GM18951 (cell line): ENCODE results near the gene CHMP4B.

ENCODE experiments used
- POLR2A ChIP-seq: IDR thresholded peaks from 4 replicates; pipeline ENCODE4 v1.6.1; 2011; ENCODE audit warnings: mild to moderate bottlenecking; ENCODE audit not compliant: insufficient read length, insufficient read depth; ENCODE audit errors: extremely low read depth
- in situ Hi-C: fragments of 300-500 bp; cut with MboI; formaldehyde crosslinking; loops from one replicate; pipeline ENCODE4 v1.12.0; 2022; ENCODE audit warnings: low sequenced_read_pairs, mixed read lengths, inconsistent platforms; ENCODE audit not compliant: unreplicated experiment

CHMP4B gene

DNA sequence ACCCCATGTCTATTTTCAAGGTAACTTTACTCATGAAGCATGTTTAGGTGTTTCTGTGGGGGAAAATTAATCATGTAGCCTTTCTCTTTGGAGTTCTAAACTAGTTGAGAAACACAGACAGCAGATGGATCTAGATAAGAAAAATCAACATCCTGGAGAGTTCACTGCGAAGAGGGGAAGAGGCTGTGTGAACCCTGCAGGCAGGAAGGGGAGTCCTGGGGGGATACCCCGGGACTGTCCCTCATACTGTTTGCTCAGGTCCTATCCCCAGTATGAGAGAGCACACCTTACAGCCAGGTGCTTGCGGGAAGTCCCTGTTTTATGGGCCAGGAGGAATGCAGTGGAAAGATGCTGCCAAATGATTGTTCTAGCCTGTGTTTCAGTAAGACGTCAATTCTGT lies 32.7 kb downstream of the CHMP4B start:
- in situ Hi-C loops = no loop called here
- no peak for TF ChIP-seq POLR2A

DNA sequence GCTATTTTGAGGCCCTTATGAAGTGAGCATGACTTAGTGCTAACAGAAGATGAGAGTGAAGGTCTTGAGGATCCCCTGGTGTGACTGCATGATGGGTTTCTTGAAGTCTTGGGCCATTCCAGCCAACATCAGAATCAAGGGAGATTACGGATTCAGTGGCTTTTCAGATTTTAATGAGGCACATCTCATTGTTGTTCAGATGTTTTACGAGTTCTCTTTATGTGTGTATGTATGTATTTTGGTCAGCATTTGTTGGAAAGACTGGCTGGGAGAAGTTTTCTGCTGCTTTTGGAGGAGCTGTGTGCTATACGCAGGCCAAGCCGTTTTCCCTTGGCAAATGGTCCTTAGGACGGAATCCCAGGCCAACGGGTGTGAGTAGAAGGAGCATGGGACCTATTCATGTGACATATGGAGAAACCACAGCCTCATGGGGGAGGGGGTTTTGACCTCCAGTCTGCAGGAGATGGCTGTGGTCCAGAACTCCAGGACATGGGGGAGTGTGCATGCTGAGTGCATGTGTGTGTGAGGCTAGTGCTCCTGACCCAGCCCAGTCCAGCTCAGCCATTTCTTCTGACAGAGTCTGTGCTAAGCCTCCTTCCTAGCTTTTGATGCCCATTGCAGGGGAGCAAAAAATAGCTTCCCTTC lies 35.3 kb downstream of the CHMP4B start:
- in situ Hi-C loops = no loop called here
- no peak for TF ChIP-seq POLR2A

DNA sequence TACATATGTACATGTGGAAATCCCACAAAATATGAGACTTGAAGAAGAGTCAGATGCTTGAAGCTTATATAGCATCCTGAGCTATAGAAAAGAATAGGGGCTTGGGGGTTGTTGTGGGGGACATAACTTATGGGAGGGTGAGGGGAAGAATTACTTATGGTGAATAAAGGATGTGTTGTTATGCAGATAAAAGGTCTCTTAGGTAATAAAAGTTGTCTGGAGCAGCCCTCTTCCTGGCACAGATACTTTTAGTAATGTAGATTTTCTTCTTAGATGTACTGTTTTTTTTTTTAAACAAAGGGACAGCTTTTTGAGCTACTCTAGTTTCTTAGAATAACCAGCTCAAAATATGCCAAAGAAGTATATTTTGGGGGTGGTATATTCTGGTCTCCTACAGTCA lies 35.9 kb downstream of the CHMP4B start:
- in situ Hi-C loops = no loop called here
- no peak for TF ChIP-seq POLR2A

DNA sequence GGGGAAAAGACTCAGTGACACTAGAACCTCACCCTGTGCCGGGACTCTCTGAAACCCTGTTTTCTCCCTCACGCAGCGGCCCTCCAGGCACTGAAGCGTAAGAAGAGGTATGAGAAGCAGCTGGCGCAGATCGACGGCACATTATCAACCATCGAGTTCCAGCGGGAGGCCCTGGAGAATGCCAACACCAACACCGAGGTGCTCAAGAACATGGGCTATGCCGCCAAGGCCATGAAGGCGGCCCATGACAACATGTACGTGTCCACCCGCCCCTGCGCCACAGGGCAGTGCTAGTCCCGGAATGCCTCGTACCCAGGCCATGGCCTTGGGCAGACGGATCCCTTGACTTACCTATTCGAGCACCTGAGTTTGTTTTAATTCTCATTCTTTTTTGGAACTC lies 37.2 kb downstream of the CHMP4B start:
- in situ Hi-C loops = no loop called here
- no peak for TF ChIP-seq POLR2A

DNA sequence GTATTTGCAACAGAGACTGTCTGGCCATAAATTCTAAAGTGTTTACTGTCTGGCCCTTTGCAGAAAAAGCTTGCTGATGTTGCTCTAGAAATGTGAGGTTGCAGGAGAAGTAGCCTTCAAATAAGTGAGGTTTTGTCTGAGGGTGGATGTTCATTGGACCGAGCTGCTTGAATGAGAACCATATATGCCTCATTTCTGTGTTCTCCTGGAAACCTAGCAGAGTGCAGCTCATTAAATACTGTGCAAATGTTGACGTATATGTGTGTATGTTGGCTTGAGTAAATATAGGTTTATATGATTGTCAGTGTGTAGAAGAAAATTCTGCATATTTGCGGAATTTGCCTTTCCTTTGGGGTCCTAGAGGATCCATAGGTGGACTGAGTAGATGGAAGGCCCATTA lies 39.0 kb downstream of the CHMP4B start:
- in situ Hi-C loops = no loop called here

DNA sequence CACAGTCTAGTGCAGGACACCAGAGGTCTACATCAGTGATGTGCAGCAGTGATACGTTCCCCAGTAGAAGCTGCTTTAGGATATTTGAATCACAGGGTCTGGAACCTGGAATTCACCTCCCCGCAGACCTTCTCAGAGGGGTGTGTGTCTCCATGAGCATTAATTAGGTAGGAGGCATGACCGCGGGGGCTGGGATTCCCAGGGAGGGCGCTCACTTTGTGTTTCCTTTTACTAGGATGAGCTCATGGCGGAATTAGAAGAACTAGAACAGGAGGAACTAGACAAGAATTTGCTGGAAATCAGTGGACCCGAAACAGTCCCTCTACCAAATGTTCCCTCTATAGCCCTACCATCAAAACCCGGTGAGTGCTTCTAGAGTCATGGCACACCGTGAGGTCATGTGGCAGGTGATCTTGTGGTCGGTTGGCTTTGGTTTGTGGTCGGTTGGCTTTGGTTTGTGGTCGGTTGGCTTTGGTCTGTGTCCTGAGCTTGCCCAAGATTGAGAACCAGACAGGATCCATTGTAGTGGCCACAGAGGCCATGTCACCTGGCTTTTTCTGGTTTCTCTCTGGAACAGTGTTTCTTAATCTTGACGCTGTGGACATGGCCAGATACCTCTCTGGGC lies 40.8 kb downstream of the CHMP4B start:
- TF ChIP-seq POLR2A = no peak
- in situ Hi-C loops = no loop called here

More for the DNA sequence above, 39.0 kb downstream of the CHMP4B start:
- no peak for TF ChIP-seq POLR2A

DNA sequence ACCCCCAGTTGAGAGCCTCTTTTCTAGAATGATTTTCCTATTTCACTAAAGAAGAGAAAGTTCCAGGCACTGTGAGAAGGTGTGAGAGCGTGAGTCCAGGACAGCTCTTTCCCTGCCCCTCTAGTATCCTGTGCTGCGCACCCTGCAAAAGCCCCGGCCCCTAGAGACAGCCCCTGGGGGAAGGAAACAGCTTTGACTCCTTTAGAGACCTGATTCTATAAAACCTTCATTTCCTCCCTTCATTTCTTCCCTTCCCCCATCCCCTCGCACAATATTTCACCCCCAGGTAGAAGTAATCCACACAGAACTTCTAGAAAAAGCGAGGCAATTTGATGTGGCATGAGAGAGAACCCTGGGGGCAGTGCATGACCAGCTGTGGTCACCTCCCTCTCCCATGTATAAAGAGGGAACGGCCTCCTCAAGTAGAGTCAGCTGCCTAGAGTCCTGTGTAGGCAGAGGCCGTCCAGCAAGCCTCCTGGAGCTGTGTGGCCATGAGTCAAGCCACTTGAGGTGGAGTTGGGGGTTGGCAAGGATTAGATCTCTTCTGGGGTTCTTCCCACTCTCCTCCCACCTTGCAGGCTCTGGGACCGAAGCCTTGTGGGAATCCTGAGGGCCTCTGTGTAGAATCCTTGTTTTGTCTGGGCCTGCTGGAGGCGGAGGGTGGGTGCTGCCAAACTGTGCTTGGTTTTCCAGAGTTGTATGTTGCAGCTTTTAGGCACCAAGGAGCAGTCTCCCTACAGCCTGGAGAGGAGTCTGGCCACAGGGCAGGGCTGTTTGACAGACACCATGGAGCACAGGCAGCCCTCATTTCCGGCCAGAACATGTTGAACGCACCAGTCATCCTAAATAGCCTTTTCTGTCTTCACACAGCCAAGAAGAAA lies 41.7 kb downstream of the CHMP4B start:
- no peak for TF ChIP-seq POLR2A
- in situ Hi-C loops = no loop called here

DNA sequence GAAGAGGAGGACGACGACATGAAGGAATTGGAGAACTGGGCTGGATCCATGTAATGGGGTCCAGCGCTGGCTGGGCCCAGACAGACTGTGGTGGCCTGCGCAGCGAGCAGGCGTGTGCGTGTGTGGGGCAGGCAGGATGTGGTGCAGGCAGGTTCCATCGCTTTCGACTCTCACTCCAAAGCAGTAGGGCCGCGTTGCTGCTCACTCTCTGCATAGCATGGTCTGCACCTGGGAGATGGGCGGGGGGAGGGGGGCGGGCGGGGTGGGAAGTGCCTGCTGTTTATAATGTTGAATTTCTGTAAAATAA lies 42.3 kb downstream of the CHMP4B start:
- TF ChIP-seq POLR2A = no peak
- in situ Hi-C loops = no loop called here

DNA sequence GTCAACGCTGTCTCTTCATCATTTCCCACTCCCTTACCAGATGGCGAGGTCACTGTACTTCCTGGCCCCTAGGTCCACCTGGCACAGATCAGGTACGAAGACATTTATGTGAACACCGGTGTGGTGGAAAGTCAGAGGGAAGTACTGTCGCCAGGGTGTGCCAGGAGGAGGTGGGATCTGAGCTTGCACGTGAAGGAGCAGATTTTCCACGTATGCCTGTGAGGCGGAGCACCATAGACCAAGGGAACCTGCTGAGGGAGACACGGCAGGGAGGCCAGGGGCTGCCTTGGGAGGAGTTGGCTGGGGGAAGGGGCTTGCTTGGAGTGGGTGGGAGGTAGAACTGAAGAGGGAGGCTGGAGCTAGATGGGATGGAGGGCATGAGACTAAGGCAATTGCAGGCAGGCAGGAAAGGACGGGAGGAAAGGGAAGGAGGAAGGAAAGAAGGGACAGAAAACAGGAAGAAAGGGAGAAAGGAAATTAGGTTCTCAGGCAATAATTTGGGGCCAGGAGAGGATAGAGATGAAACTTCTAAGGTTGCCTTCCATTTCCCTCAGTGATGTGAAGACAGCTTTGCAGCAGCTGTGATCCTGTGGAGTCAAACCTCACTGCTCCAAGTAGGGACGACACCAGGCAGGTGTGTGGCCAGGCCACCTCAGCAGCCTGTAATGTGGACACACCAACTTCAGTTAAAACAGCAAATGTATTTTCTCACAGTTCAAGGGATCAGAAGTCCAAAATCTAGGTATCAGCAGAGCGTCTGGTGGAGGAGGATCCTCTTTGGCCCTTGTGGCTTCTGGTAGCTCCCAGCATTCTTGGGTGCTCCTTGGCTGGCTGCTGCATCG lies 46.8 kb downstream of the CHMP4B start:
- in situ Hi-C loops = no loop called here
- no peak for TF ChIP-seq POLR2A

DNA sequence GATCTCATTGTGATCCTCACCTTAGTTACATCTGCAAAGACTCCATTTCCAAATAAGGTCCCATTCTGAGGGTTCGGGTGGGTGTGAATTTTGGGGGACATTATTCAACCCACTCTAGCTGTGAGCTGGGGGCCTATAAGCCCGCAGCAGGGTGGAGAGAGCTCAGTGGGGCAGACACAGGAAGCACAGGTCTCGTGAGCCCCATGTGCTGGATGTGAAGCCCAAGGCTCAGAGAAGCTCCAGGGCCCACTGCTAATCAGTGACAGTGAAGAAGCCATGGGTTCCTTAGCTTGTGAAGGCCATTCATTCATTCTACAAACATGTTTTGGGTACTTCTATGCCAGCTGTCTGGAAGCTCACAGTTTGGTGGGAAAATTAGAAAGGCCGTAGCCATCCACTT lies 47.5 kb downstream of the CHMP4B start:
- no peak for TF ChIP-seq POLR2A
- in situ Hi-C loops = no loop called here

DNA sequence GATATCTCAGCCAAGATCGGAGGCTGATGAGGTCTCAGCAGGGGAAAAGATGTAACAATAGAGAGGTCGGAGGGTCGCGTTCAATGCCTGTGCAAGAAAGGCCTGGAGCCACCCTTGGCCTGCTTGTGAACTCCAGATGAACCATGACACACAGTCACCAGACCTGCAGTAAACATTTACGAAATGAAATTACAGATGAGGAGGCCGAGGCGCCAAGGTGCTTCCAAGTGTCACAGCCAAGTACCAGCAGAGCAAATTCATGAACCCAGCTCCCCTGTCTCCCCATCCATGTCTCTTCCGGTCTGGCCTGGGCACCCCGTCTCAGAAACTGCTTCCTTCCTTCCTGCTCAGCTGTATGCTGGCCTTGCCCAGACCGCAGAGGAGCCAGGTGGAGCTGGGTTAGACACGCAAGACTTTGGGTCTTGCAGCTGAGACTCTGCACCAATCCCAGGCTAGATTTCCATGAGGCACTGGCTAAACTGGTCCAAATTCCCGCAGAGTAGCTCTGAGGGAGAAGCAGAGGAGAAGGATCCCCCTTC lies 48.1 kb downstream of the CHMP4B start:
- in situ Hi-C loops = no loop called here
- peak; percentile 18 for TF ChIP-seq POLR2A

DNA sequence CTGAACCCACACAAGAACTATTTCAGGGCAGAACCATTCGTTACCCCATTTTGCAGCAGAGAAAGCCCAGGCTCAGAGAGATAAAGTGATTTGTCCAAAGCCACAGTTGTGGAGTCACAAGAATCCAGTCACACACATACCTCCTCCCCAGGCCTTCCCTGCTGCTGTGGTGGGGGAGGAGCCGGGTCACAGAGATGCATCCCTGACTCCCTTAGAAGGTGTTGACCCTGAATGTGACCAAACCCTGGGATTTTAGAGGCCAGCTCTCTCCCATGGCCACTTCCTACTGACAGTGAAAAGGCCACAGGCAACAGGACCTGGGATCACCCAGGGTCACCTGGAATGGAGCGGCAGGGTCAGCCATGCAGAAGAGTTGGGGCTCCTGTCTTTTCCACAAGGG lies 48.6 kb downstream of the CHMP4B start:
- no peak for TF ChIP-seq POLR2A
- in situ Hi-C loops = no loop called here

DNA sequence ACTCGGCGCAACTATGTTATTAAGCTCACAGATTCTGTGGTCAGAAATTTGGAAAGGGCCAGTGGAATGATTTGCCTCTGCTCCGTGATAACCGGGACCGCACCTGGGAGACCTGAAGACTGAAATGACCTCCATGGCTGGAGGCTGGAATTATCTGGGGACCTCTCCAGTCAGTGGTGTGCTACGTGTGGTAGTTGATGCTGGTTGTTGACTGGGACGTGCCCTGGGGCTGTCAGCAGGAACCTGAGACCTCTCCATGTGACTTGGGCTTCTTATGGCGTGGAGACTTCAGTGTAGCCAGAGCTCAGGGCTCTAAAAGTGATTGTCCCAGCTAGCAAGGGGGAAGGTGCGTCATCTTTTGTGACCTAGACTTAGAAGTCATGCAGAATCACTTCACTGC lies 50.3 kb downstream of the CHMP4B start:
- in situ Hi-C loops = no loop called here
- TF ChIP-seq POLR2A = no peak
